GM18873 (cell line): ENCODE results near the gene ATP6V1G2.
"Not testable (repeated sequence)": the region's sequence is repeated elsewhere in the genome, so short reads cannot be mapped to it uniquely, and the experiment has no call there.

Source experiments
- ATAC-seq: cut with Tn5 transposase; IDR thresholded peaks from one replicate; pipeline ENCODE4 v1.9.1; 2021; ENCODE audit warnings: mild to moderate bottlenecking, moderate library complexity, moderate number of reproducible peaks; ENCODE audit not compliant: unreplicated experiment, low FRiP score

The ATP6V1G2 gene

GRCh38 chr6:31556307-31556706, 9.9 kb upstream of the ATP6V1G2 start:
- no peak for ATAC-seq

- not testable (repeated sequence) for ATAC-seq
These were observed 5.0 kb upstream of the ATP6V1G2 start for GRCh38 chr6:31551371-31551770.

GRCh38 chr6:31548544-31548873, 2.1 kb upstream of the ATP6V1G2 start:
- ATAC-seq, result no peak

- no peak for ATAC-seq
These were observed 1.5 kb upstream of the ATP6V1G2 start for GRCh38 chr6:31547727-31548543.

GRCh38 chr6:31546958-31547726, 734 bp upstream of the ATP6V1G2 start, which contains the start of gene NFKBIL1:
TSS of gene NFKBIL1 (plus strand) at chr6:31547608. CDS start at chr6:31547695, 87 bp downstream.
- no peak for ATAC-seq

- no peak for ATAC-seq
These were observed 1.1 kb downstream of the ATP6V1G2 start for GRCh38 chr6:31545291-31545690.

- no peak for ATAC-seq
These were observed 1.7 kb downstream of the ATP6V1G2 start for GRCh38 chr6:31544676-31545075.

- no peak for ATAC-seq
These were observed 2.8 kb downstream of the ATP6V1G2 start for GRCh38 chr6:31543639-31544038.

- peak; percentile 57 for ATAC-seq
These were observed 4.5 kb downstream of the ATP6V1G2 start, which contains the start of gene DDX39B for GRCh38 chr6:31541658-31542521. TSS of gene DDX39B (minus strand) at chr6:31542003. CDS start at chr6:31540532, 1,471 bp downstream.

GRCh38 chr6:31541059-31541657, 5.2 kb downstream of the ATP6V1G2 start:
- peak; percentile 5 for ATAC-seq

- no peak for ATAC-seq
These were observed 5.8 kb downstream of the ATP6V1G2 start for GRCh38 chr6:31540640-31541039.

- ATAC-seq, result no peak
These were observed 7.5 kb downstream of the ATP6V1G2 start for GRCh38 chr6:31538805-31539400.

GRCh38 chr6:31535538-31536324, 10.7 kb downstream of the ATP6V1G2 start:
- ATAC-seq, result no peak

GRCh38 chr6:31534521-31535040, 11.8 kb downstream of the ATP6V1G2 start:
- no peak for ATAC-seq

GRCh38 chr6:31534011-31534410, 12.4 kb downstream of the ATP6V1G2 start:
- ATAC-seq, result no peak

GRCh38 chr6:31533455-31533841, 13.0 kb downstream of the ATP6V1G2 start:
- ATAC-seq, result no peak

- no peak for ATAC-seq
These were observed 13.6 kb downstream of the ATP6V1G2 start for GRCh38 chr6:31532644-31533454.
